ENCODE measurements around the gene DEGS2. TPM values are rescaled to one million over a fixed set of nuclear protein-coding genes. Genes with fewer than 3 reads are reported as not detected.

The DEGS2 gene
- total RNA-seq, 1 donor from 2014 or later, result not detected

DNA sequence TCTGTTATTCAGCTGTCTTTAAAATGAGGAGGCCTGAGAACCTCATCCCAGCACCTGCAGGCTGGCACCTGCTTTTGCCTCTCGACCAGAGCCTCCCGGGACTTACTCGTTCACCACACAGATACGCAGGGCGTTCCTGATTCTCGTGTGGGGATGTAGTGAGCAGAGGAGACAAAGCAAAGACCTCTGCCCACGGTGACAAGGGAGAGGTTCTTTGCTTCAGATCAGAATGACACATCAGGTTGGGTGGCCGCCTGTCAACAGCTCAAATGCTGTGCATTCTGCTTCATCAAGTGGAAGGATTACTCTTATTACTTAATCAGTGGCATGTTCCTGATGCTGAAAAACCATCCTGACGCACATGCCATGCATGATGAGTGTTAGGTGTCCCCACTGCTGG is 24.4 kb downstream of the DEGS2 start:
- DNase-seq (ENCODE audit: extremely low read depth, low read depth, low spot score), result no peak

DNA sequence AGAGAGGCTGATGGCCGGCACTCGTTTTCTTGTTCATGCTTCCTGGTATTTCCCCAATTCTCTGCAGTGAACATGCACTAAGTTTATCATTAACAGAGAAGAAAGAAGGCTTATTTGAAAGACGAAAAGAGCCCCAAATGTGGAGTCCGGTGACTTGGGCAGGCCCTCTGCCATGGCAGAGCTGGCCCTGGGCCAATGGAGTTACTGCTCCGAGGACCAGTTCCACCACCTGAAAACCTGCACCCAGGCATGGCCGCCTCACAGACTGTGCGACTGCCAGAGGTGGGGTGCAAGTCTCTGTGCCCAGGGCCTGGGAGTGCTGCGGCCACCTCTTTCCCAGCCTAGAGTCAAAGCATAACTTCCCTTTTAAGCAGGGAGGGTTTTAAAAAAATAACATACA is 24.9 kb downstream of the DEGS2 start:
- no peak for DNase-seq (ENCODE audit: extremely low read depth, low read depth, low spot score)

GRCh38 chr14:100132903-100133510 is 26.4 kb downstream of the DEGS2 start:
- DNase-seq (ENCODE audit: extremely low read depth, low read depth, low spot score), result no peak

DNA sequence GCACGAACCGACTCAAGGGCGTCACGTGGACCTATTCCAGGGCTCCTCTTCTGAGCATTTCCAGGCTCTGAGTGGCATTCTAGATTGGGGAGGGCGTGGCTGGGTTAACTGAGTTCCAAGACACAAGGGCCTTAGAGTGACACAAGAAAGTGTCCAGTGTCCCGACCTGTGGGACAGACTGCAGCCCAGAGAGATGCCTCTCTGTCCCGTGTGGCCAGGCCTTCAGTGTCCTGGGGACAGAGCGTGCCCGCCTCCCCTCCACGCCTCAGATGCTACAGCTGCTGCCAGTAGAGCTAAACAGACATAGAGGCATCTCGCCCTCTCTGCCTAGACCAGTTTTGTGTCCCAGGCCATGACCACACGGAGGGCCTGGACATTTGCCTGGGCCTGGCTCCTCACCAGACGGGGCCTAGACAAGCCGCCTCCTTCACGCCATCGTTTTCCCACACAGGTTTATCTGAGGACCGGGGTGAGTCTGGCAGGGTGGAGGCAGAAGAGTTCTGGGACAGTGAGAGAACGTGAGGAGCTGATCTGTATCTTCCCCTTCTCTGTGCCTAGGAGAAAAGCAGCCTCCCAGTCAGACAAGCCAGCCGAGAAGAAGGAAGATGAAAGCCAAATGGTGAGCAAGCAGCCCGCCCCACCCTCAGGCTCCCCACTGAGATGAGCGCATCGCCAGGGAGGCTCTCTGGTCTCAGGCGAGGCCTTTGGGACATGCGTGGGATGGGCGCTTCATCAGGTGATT is 27.1 kb downstream of the DEGS2 start:
- no peak for DNase-seq (ENCODE audit: extremely low read depth, low read depth, low spot score)

DNA sequence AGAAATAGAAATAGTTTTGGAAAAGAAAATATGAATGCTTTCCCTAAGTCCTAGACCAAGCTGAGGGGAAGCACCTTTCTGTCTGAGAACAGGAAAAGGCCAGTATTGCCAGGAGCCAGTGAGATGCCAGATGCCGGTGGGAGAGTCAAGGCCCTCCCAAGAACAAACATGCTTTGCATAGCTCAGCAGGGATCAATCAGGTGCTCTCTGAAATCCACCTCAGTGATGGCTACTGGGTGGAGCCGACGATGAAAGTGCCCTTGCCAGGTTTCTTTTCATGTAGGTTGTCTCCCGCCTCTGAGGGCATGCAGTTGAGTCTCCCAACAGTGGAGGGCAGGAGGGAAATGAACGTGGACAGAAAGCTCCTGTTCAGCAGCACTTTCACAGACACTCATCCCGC is 28.3 kb downstream of the DEGS2 start:
- no peak for DNase-seq (ENCODE audit: extremely low read depth, low read depth, low spot score)

DNA sequence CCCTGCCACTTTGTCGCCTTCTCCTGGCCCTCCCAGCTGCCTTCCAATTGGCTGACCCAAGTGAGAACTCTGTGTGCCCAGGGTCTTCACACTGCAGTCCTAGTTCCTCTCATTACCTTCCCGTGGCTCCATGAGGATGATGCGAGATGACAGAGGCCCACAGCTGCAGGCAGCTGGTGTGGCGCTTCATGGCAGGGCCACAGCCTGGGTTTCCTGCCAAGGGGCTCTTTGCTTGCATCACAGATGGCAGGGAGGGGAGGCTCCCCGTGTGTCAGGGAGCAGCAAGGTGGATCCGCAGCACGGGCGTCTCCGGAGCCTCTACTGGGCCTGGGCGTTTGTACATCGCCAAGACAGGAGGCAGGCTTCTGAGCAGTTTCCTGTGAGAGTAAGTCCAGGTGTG is 28.9 kb downstream of the DEGS2 start:
- no peak for DNase-seq (ENCODE audit: extremely low read depth, low read depth, low spot score)

DNA sequence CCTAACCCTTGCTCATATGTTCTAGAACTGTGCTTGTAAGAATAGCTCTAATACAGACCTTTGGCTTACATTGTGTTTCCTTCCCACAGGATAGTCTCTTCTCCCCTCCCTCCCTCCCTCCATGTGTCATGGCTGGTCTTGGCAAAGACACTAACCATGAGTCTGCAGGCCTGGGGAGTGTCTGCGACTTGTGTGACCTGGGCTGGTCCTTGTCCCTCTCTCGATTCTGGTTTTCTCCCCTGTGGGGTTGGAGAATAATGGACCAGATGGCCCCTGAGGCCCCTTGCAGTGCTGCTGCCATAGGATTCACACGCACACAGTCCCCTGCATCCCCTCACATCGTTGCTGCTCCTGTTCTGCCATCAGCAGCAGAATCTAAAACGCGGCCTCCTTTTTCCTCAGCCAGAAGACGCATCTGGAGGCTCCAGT is 30.3 kb downstream of the DEGS2 start:
- no peak for DNase-seq (ENCODE audit: extremely low read depth, low read depth, low spot score)

DNA sequence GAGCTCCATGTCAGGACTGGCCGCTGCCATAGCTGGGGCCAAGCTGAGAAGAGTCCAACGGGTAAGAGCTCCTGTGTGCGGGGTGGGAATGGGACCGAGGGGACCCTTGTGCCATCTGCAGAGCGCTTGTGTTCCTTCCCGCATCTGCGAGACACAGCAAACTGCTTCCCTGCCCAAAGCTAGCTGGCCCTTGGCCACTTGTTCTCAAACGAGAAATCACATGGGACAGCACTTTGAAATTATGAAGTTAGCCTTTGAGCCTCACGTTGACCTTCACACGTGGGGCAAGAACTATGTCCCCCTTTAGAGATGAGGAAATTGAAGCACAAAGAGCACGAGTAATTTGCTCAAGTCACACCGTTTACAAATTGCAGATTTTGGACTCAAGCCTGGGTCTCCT is 30.8 kb downstream of the DEGS2 start:
- DNase-seq (ENCODE audit: extremely low read depth, low read depth, low spot score), result no peak

GRCh38 chr14:100127853-100128455 is 31.5 kb downstream of the DEGS2 start:
- no peak for DNase-seq (ENCODE audit: extremely low read depth, low read depth, low spot score)

DNA sequence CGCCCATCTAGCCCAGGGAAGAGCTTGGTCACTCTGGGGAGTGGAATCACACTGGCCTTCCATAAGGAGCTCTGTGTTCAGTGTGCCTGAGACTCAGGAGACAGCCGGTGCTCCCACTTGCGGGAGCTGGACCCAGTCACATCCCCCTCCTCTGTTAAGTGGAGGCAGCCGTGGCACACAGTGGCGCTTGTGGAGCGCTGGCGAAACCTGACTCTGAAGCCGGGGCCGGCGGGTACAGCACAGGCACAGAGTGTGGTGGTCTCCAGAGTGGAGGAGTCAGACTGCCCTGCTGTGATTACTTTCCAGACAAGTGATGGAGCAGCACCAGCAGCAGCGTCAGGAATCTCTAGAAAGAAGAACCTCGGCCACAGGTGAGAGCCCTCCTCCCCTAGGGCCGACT is 33.0 kb downstream of the DEGS2 start:
- no peak for DNase-seq (ENCODE audit: extremely low read depth, low read depth, low spot score)

DNA sequence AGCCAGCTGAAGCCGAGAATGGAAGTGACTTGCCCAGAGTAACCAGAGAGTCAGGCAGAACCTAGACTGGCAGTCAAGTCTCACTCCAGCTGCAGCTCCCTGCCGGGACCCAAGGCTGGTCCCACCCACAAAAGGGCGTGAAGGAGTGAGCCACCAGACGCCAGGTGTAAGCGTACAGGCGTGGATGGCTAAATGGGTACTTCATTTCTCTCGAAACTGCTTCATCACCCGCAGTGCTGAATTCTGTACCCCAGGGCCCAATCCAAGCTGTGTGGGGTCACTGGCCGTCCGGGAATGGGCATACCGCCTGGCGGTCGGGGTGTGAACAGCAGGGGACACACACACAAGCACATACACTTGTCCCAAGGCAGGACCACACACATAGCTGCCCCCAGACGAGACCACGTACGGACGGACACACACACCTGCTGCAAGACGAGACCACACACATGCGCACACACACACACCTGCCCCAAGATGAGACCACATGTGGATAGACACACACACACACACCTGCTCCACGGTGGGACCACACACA is 34.8 kb downstream of the DEGS2 start:
- DNase-seq (ENCODE audit: extremely low read depth, low read depth, low spot score), result no peak

- DNase-seq (ENCODE audit: extremely low read depth, low read depth, low spot score), result no peak
These were observed 35.8 kb downstream of the DEGS2 start for GRCh38 chr14:100123618-100124017.

DNA sequence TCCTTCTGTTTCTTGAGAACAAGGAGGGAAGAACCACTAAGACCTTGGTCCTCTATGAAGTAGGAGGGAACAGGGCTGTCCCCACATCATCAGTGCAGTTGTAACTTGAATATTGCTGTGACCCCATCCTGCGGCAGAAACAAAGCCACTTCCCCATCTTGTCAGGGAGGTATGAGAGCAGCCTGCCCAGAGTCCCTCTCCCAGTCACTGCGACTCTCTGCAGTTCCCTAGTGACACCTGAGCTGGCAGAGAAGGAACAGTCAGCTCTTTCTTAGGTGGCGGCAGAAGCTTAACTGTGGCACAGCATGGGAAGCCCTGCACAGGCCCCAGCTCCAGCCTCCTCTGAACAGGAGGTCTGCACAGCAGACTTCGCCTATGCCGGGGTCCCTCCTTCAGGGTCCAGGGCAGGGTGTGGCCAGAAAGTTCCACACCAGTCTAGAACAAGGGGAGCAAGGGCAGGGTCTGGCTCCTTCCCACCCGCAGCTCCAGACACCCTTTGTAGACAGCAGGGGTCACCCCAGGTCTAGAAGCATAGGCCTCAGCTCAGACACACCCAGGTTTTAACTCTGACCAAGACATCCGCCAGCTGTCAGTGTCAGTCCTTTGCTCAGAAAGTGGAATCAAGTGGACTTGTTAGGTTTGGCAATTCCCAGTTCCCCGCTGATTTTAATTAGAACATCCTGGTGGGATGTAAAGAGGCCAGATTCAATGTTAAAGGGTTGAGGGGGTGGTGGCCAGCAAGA is 36.8 kb downstream of the DEGS2 start:
- no peak for DNase-seq (ENCODE audit: extremely low read depth, low read depth, low spot score)

DNA sequence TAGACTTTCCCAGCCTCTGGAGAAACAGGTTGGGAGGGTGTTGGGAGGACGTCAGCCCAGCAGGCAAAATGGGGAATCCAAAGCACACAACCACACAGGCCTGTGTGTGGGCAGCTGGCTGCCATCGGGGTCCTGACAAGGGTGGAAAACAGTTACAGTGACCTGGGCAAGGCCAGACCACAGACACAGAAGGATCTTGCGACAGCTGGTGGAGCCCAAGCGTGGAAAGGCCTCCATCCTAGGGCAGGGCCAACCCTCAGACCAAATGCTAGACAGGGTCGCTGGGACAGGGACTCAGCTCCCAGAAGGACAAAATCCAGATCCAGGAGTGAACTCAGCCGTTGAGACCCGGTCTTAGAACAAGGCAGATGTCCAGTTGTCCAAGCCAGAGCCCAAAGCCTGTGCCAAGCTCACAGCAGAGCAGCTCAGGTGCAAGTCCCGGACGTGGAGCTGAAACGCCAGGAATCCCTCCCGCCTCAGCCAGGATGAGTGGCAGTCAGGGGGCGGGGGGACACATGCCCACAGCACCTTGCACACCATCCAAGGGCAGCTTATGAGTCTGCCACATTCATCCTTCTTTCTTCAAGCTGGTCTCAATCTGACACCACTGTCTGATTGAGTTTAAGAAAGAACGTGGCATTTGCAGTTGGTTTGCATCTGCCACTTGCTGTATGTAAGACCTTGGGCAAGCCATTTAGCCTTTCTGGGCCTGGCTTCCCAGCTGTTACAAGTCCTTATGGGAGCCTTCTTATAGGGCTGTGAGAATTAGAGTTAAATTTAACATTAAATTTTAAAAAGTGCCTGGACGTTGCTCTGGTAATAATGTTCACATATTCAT is 37.6 kb downstream of the DEGS2 start:
- DNase-seq (ENCODE audit: extremely low read depth, low read depth, low spot score), result no peak

DNA sequence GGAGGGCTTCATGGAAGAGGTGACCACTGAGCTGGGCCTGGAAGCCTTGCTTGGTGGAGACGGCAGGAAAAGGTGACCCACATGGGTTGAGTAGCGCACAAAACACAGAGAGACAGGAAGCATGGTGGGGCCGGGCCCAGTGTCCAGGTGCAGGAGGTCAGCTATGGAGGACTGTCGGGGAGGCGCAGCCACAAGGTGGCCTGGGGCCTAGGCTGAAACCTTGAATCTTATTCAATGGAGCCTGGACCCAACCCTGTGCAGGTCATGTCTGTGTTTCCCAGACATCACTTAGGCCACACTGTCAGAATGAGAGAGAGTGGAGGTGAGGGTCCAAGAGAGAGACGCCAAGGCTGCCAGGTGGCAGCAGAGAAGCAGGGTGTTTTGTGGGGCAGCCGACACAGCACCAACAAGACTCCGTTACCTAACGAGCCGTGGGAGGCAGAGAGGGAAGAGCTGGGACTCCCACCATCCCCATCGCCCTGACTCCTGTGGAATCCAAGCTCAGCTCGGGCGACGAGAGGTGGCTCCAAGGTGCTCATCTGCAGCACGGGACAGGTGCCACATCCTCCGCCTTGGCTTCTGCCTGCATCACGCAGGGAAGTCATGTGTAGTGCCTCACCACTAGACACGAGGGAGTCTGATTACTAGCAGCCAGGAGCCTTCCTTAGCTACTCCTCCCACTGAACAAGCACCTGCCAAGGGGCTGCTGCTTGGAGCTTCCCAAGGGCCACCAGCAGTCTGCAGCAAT is 38.7 kb downstream of the DEGS2 start:
- DNase-seq (ENCODE audit: extremely low read depth, low read depth, low spot score), result no peak

DNA sequence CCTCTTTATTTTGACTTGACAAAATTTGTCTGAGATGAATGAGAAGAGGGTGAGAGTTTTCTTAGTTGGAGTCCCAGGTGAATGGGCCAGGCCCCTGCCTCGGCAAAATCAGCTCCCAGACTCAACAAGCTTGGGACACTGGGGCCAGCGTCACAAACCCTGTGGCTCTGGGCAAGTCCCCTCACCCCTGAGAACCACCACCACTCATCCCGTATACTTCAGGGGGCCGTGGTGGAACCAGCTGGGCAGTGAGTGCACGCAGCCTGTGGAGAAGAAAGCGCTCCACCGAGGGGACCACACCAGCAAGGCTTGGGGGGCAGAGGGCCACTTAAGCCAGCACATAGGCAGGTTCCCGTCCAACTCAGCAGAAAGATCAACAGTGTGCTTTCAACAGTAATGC is 40.2 kb downstream of the DEGS2 start:
- no peak for DNase-seq (ENCODE audit: extremely low read depth, low read depth, low spot score)

DNA sequence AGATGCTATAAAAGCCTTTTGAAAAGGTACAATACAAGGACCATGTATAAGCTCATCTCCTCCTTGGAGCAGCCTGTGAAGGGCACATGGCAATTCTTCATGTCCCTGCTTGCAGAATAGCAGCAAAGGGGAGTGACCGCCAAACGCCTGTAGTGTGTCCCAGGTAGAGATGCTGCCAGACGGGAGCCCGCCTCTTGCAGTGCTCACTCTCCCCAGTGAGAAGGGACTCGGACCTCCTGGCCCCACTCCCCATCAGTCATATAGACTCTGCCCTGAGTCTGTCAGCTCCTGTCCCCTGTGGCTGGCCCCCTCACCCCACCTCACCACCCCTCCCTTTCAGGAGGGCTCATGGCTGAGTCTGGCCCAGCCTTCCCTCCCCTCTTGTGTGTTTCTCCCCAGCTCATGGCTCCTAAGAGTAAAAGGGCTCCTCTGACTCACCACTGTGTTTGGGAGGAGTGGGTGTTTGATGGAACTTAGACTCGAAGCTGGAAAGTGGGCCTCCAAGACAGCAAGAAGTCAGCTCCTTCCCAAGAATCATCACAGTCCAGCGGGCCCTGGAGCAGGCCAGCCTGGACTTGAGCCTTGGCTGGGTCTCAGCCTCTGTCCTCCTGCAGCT is 40.9 kb downstream of the DEGS2 start:
- no peak for DNase-seq (ENCODE audit: extremely low read depth, low read depth, low spot score)

GRCh38 chr14:100117633-100118395 is 41.6 kb downstream of the DEGS2 start:
- DNase-seq (ENCODE audit: extremely low read depth, low read depth, low spot score), result no peak

- DNase-seq (ENCODE audit: extremely low read depth, low read depth, low spot score), result no peak
These were observed 42.4 kb downstream of the DEGS2 start for GRCh38 chr14:100117026-100117425.
